IPS DF 6.9 (cell line): ENCODE measurements around the gene SERP2.

Experiments
- DNase-seq: peaks from one replicate; pipeline ENCODE4 v3.0.0-alpha.2; 2013; ENCODE audit warnings: low read depth, low spot score
- H3K27ac ChIP-seq: one replicate; pipeline ENCODE4 v1.5.1; 2013; ENCODE audit warnings: low read length, control low read depth
- H3K27me3 ChIP-seq: 2 replicates; pipeline ENCODE4 v1.6.1; 2013; ENCODE audit warnings: mild to moderate bottlenecking, low read length; ENCODE audit not compliant: control insufficient read depth, insufficient read depth
- H3K36me3 ChIP-seq: 2 replicates; pipeline ENCODE4 v1.6.1; 2013; ENCODE audit warnings: low read length; ENCODE audit not compliant: control insufficient read depth, insufficient read depth
- H3K4me1 ChIP-seq: 2 replicates; pipeline ENCODE4 v1.6.1; 2013; ENCODE audit warnings: low read length; ENCODE audit not compliant: control insufficient read depth, insufficient read depth
- H3K4me3 ChIP-seq: 2 replicates; pipeline ENCODE4 v1.5.1; 2013; ENCODE audit warnings: mild to moderate bottlenecking, low read length
- H3K9me3 ChIP-seq: 2 replicates; pipeline ENCODE4 v1.6.1; 2013; ENCODE audit warnings: low read length, inconsistent platforms; ENCODE audit not compliant: control insufficient read depth, insufficient read depth
- WGBS: extraction: QIAGEN DNeasy Blood & Tissue Kit; methylation state at CpG from one replicate; pipeline ENCODE4 v1.1.7; 2013; ENCODE audit warnings: mixed read lengths, missing lambda C conversion rate; ENCODE audit not compliant: insufficient read length, insufficient coverage; 5-methylcytosine and 5-hydroxymethylcytosine counted together

SERP2 gene

DNA sequence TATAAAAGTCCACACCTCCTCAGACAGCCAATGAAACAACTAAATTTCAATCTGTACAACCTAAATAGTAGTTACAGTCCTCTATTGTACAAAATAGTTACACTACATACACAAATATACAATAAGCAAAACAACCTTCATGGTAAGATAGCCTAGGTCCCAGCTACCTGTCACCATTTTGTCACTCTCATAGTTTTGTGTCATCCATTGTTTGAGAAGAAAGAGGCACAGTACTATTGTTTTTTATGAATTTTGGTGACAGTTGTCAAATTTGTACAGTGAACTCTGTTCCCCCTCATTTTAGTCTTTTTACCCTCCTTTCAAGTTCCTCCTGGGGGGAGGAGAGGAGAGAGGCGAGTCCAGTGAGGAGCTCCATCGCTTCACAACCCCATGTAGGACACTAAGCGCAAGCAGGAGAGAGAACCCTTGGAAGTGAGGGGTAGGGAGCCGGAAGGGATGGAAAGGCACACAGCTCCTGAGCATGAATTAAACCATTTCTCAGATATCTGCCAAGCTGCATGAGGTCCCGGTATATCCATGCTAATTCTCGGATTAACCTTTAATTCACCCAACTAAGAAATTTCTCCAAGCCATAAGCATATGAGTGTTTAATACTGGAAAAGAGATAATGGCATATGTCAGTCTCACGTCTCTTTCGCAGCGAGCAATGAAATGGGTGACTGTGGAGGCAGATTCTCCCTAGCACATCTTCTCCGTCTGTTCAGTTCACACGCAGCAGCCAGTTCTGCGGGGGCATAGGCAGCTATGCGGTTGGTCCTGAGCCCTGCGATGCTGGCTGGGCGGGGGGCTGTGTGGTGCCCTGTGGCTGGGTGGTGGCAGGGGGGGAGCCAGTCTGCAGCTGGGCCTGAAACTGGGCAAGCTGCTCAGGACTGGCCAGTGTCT lies 60.5 kb downstream of the SERP2 start:
- Histone ChIP-seq H3K9me3 (no peaks in the 10 kb centered on the region), H3K27me3 (no peaks in the 10 kb centered on the region), H3K27ac (no peak overlapping the region), H3K4me1 (peaks cover 2% of the 10 kb centered on the region), H3K36me3 (peaks cover 8% of the 10 kb centered on the region), H3K4me3 (no peak overlapping the region; the same call in 1 of the 2 replicates)
- DNase-seq = no peak
- no CpG with 5 or more reads among the region's 15 CpGs for WGBS

DNA sequence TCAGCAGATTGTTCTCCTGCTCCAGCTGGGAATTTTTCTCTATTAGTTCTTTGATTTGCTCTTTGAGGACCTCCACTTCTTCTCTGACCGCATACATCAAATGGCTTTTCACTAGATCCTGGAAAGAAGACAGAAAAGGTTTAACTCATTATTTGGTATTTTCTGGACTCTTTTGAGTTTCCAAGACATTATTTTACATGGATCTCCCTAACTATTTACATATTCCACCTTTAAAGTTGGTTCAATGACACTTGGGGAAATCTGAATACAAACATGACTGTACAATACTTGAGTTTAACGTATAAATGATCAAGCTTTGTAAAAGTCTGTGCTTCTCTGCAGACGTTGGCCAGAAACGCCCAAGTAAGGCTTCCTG lies 61.1 kb downstream of the SERP2 start:
- no peak for DNase-seq
- Histone ChIP-seq H3K4me1 (peaks cover 2% of the 10 kb centered on the region), H3K4me3 (peak overlapping the region; percentile 44; the same call in 1 of the 2 replicates), H3K27ac (no peak overlapping the region), H3K9me3 (no peaks in the 10 kb centered on the region), H3K36me3 (peaks cover 8% of the 10 kb centered on the region), H3K27me3 (no peaks in the 10 kb centered on the region)
- WGBS = no CpG with 5 or more reads among the region's 4 CpGs

DNA sequence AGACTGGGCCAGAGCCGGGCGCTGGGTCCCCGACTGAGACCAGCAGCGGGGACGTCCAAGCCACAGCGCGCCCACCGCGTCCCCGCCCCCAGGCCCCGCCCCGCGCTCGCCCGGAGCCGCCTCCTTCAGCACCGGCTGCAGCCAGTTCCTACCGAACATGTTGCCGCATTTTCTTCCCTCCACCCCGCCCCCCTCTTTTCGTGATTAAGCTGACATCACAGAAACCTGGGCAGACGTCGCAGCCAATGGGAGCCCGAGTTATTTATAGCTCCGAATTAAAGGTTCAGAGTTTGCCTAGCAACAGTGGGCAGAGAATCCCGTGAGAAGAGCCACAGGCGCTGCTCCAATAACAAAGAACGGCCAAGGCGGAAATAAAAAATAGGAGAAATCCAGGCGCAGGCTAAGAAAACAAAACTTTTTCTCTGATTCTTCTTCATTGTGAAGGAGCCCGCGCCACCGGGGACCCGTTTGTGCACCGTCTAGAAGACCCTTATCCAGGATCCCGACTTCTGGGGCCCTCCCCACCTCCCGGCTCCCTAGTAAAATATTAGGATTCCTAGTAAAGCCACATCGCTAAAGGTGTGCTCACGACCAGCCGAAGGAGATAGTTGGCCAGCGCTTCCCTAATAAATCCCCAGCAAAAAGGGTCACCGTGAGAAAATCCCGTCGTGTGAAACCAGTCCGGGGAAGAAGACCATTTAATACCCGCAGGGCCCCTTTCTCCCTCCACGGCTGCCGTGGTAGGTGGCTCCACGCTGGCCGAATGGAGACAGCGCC lies 61.7 kb downstream of the SERP2 start:
- peak overlapping the region; percentile 56; the same call in 1 of the 2 replicates for H3K4me3 ChIP-seq
- no peaks in the 10 kb centered on the region for H3K9me3 ChIP-seq
- peaks cover 2% of the 10 kb centered on the region for H3K4me1 ChIP-seq
- H3K27ac ChIP-seq = no peak overlapping the region
- DNase-seq = peak; percentile 94
- H3K27me3 ChIP-seq = no peaks in the 10 kb centered on the region
- H3K36me3 ChIP-seq = peaks cover 8% of the 10 kb centered on the region
- no CpG with 5 or more reads among the region's 51 CpGs for WGBS

DNA sequence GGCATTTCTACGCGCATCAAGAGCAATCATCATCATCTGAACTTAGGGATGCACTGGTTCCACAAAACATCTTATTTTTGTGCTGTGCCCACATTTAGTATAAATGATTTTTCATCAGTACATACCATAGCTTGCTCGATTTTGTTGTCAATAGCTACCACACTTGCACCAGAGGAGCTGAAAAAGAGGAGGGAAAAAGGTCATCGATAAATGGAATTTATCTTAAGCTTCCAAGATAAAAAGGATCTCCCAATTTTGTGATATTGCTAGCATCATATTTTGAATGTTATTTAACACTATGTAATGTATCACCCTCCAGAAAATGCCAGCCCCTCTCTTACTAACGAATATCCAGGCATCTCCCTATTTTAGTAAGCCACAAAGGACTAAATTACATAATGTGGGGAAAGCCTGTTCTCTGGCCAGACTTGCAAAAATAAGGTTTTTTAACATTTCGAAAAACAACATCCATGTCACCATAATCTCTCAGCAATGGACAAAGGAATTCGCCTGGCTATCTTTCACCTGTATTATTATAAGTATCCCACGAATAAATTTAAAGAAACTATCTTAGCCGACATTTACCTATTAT lies 62.4 kb downstream of the SERP2 start:
- WGBS = no CpG with 5 or more reads among the region's 9 CpGs
- Histone ChIP-seq H3K4me3 (peak overlapping the region; percentile 56; the same call in 1 of the 2 replicates), H3K27me3 (no peaks in the 10 kb centered on the region), H3K36me3 (peaks cover 8% of the 10 kb centered on the region), H3K4me1 (peaks cover 2% of the 10 kb centered on the region), H3K9me3 (no peaks in the 10 kb centered on the region), H3K27ac (no peak overlapping the region)
- no peak for DNase-seq

DNA sequence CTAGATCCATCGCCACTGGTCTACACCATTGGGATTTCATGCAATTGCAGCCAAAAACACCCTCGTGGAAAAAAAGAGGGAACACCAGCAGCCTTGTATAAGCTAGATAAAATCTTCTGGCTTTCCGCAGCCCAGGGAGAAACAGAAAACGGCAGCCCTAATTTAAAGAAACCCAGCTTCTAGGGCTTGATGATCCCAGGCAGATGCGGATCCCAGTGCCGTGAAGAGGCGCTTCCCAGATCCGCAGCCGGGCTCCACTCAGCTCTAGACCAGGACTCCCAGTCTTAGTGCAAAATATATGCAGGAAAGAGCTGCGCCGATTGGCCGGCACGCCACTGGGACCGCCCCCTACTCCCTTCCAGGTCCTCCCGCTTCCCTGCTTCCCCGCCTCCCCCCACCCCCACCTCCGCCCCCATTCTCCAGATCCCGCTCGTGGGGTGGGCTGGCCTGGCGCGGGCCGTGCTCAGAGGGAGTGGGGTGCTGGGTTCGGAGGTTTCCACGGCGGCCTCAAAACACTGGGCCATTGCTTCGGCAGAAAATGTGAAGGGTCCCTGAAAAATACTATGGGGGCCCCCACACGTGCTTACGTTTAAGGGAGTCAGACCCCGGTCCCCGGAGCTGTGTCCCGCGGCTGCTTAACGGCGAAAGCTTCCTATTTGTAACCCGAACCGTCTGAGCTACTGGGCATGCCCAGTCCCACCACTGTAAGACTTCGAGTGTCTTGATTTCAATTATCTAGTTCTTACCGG lies 63.1 kb downstream of the SERP2 start:
- DNase-seq = peak; percentile 88
- Histone ChIP-seq H3K9me3 (no peaks in the 10 kb centered on the region), H3K27ac (no peak overlapping the region), H3K27me3 (no peaks in the 10 kb centered on the region), H3K4me1 (peaks cover 2% of the 10 kb centered on the region), H3K36me3 (peaks cover 8% of the 10 kb centered on the region), H3K4me3 (peak overlapping the region; percentile 77; the same call in 1 of the 2 replicates)
- WGBS = no CpG with 5 or more reads among the region's 38 CpGs

DNA sequence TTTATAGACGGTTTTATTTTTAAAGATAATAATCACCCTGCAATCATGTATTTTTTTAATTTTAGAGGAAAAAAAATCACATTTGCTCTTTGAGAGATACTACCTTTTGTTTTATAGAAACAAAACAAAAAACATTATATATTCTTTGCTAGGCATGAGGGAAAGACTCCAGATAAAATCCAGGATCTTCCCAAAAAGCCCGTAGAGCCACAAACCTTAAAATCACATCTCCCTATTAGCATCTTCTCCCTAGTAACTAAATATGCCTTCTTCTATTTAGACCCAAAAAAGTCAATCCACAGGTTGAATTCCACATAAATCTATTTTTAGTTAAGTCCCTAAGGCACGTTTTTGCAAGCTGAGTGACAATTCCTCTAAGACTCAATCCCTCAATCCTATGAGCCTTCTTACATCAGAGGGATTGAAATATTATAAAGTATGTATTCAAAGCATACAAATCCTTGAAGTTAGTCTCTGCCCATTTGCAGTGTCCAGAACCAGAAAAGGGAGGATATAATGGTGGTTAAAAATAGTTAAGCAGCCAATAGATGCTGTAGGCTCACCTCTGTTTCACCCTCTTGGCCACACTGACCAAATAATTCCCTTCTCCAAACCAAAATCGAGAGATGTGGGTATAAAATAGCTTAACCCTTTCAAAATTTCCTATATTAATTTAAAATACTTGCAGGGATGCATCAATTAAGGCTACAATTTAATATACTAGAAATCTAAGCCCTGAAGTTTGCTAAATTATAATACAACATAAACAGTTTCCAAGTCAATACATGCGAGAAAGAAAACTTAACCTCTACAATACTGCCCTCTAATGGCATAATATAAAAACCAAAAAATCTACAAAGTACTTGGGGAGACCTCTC lies 64.0 kb downstream of the SERP2 start:
- Histone ChIP-seq H3K27me3 (no peaks in the 10 kb centered on the region), H3K4me1 (peaks cover 2% of the 10 kb centered on the region), H3K27ac (no peak overlapping the region), H3K4me3 (no peak overlapping the region; the same call in 1 of the 2 replicates), H3K36me3 (peaks cover 8% of the 10 kb centered on the region), H3K9me3 (no peaks in the 10 kb centered on the region)
- no peak for DNase-seq
- no CpG with 5 or more reads among the region's 5 CpGs for WGBS

DNA sequence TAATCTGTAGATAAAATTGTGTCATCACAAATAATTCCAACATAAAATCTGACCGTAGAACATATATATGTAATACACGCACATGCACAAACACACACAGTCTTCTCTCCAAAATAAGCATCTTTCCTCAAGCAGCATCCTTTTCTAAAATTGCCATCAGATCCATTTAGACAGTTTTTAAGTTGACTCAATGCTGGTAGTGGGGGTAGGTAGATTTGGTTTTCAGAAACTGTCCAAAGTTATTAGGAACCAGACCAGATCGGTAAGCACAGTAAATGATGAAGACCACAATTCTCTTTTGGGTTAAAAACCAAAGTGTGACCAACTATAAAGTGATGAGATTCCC lies 64.6 kb downstream of the SERP2 start:
- DNase-seq = no peak
- Histone ChIP-seq H3K27ac (no peak overlapping the region), H3K9me3 (no peaks in the 10 kb centered on the region), H3K36me3 (peaks cover 8% of the 10 kb centered on the region), H3K4me3 (no peak overlapping the region), H3K4me1 (peaks cover 2% of the 10 kb centered on the region), H3K27me3 (no peaks in the 10 kb centered on the region)
- WGBS = no CpG with 5 or more reads among the region's 3 CpGs

DNA sequence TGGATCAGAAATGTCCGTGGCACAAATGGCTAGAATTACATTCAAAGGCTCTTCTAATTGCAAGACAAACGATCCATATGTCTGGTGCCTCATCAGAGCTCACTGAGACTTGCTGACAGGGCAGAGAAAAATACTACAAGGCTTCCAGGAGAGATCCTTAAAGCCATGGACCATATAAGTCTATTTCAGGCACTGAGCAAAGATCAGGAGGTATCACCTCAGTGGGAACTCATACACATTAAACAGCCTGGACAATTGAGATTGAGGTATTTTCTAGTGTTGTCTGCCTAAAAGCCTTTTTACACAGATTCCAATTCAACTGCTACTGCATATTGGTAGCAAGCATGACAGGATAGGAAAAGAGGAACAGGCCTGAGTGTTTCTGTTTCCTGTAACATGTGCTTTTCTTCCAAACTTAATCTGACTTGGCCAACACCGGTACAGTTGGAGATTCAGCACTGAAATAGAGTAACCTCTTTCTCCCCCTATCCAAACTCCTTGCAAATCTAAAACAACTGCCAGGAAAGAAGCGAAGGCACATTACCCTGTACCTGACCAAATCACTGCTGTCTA lies 65.9 kb downstream of the SERP2 start:
- no CpG with 5 or more reads among the region's 4 CpGs for WGBS

DNA sequence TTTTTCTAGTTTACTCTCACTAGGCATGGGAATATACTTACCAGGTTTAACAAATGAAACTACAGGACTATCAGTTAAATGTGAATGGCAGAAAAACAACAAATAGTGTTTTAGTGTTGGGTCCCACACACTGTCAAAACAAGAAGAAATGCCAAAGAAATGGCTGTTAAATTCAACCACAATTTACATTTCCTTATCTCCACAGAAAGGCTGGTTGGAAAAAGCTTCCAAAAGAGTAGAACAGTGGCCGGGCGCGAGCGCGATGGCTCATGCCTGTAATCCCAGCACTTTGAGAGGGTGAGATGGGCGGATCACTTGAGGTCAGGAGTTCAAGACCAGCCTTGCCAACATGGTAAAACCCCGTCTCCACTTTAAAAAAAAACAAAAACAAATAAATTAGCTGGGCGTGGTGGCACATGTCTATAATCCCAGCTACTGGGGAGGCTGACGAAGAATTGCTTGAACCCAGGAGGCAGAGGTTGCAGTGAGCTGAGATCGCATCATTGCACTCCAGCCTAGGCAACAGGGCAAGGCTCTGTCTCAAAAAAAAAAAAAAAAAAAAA lies 66.5 kb downstream of the SERP2 start:
- DNase-seq = no peak
- H3K36me3 ChIP-seq = no peaks in the 10 kb centered on the region
- no CpG with 5 or more reads among the region's 10 CpGs for WGBS
- H3K4me3 ChIP-seq = no peak overlapping the region
- no peaks in the 10 kb centered on the region for H3K9me3 ChIP-seq
- H3K27ac ChIP-seq = no peak overlapping the region
- H3K27me3 ChIP-seq = no peaks in the 10 kb centered on the region
- H3K4me1 ChIP-seq = no peaks in the 10 kb centered on the region

More for the DNA sequence above, 65.9 kb downstream of the SERP2 start:
- no peak for DNase-seq
- Histone ChIP-seq H3K36me3 (peaks cover 1% of the 10 kb centered on the region), H3K4me3 (no peak overlapping the region), H3K27ac (no peak overlapping the region), H3K27me3 (no peaks in the 10 kb centered on the region), H3K9me3 (no peaks in the 10 kb centered on the region), H3K4me1 (peaks cover under 1% of the 10 kb centered on the region)
